ENCODE data around the gene NTM.

NTM gene

DNA sequence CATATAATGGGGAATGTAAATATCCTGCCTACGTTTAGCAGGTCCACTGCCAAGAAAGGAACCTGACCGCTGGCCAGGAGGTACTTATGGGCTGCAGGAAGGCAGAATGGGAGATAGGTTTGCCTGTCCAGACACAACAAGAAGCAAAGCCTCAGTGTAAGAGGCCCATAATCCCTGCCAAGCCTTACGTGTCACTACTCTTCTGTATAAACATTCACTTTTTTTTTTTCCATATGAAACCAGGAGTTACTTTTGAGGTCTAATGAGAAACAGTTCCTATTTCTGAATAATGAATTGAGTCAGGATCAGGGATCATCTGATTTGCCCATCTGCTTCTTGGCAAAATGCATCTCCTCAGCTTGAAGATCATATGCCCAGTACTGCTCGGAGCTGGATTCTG is 230.2 kb downstream of the NTM start:
- no peak overlapping the region for H3K4me3 ChIP-seq (ENCODE audit: low read depth in 1 of 2, low read length in 2 of 2)
- no peaks in the 10 kb centered on the region for H3K4me1 ChIP-seq (ENCODE audit: control insufficient read depth in 1 of 2, insufficient read depth in 2 of 2, low read length in 2 of 2)
- no peaks in the 10 kb centered on the region for H3K36me3 ChIP-seq (ENCODE audit: control insufficient read depth in 1 of 2, insufficient read depth in 2 of 2, low read length in 2 of 2)
- no peak overlapping the region for H3K27ac ChIP-seq (ENCODE audit: low read depth, low read length)
- peaks cover 0 to 5% of the 10 kb centered on the region in 2 donors for H3K27me3 ChIP-seq (ENCODE audit: control insufficient read depth in 1 of 2, insufficient read depth in 2 of 2, low read length in 2 of 2)
- no peaks in the 10 kb centered on the region for H3K9me3 ChIP-seq (ENCODE audit: control insufficient read depth in 1 of 2, low read length in 2 of 2)
- H3K9ac ChIP-seq (ENCODE audit: low read depth in 1 of 2, low read length in 2 of 2), result no peak overlapping the region

DNA sequence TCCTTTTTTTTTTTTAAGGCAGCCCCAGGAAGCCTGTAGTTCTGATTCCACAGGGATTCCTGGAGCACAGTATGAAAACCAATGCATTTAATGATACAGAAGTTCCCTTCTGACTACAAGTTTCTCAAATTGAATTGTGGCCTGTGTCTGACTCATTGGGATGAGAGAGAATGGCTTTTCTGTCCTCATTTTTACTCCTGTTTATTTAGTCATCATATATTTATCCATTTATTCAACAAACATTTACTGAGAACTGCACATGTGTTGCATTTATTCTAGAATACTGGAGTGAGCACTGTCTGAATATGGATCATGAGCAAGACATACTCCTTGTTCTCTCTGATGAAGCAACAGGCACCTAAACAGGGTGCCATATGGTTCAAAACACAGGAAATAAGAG is 231.2 kb downstream of the NTM start:
- no peaks in the 10 kb centered on the region for H3K36me3 ChIP-seq (ENCODE audit: control insufficient read depth in 1 of 2, insufficient read depth in 2 of 2, low read length in 2 of 2)
- no peak overlapping the region for H3K27ac ChIP-seq (ENCODE audit: low read depth, low read length)
- H3K4me3 ChIP-seq (ENCODE audit: low read depth in 1 of 2, low read length in 2 of 2), result no peak overlapping the region
- no peak overlapping the region for H3K9ac ChIP-seq (ENCODE audit: low read depth in 1 of 2, low read length in 2 of 2)
- H3K27me3 ChIP-seq (ENCODE audit: control insufficient read depth in 1 of 2, insufficient read depth in 2 of 2, low read length in 2 of 2), result no peaks in the 10 kb centered on the region
- no peaks in the 10 kb centered on the region for H3K4me1 ChIP-seq (ENCODE audit: control insufficient read depth in 1 of 2, insufficient read depth in 2 of 2, low read length in 2 of 2)
- no peaks in the 10 kb centered on the region for H3K9me3 ChIP-seq (ENCODE audit: control insufficient read depth in 1 of 2, low read length in 2 of 2)

DNA sequence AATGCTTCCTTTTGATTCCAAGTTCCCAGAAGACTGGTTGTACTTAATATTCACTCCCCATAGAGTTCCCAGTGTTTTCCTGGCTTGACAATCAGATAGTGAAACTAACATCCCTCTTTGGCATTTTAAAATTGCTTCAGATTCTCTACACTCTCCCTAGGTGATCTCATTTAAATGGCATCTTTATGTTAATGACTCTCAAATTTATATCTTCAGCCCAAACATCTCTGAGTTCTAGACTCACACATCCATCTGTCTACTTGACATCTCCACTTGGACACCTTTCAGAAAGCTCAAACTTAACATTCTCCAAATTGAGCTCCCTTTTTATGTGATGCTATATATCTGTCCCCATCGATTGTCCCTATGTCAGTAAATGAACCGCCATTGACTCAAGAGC is 232.0 kb downstream of the NTM start:
- H3K9ac ChIP-seq (ENCODE audit: low read depth in 1 of 2, low read length in 2 of 2), result no peak overlapping the region
- H3K4me3 ChIP-seq (ENCODE audit: low read depth in 1 of 2, low read length in 2 of 2), result no peak overlapping the region
- no peak overlapping the region for H3K27ac ChIP-seq (ENCODE audit: low read depth, low read length)
- H3K4me1 ChIP-seq (ENCODE audit: control insufficient read depth in 1 of 2, insufficient read depth in 2 of 2, low read length in 2 of 2), result no peaks in the 10 kb centered on the region
- H3K27me3 ChIP-seq (ENCODE audit: control insufficient read depth in 1 of 2, insufficient read depth in 2 of 2, low read length in 2 of 2), result no peaks in the 10 kb centered on the region
- H3K9me3 ChIP-seq (ENCODE audit: control insufficient read depth in 1 of 2, low read length in 2 of 2), result no peaks in the 10 kb centered on the region
- H3K36me3 ChIP-seq (ENCODE audit: control insufficient read depth in 1 of 2, insufficient read depth in 2 of 2, low read length in 2 of 2), result no peaks in the 10 kb centered on the region

DNA sequence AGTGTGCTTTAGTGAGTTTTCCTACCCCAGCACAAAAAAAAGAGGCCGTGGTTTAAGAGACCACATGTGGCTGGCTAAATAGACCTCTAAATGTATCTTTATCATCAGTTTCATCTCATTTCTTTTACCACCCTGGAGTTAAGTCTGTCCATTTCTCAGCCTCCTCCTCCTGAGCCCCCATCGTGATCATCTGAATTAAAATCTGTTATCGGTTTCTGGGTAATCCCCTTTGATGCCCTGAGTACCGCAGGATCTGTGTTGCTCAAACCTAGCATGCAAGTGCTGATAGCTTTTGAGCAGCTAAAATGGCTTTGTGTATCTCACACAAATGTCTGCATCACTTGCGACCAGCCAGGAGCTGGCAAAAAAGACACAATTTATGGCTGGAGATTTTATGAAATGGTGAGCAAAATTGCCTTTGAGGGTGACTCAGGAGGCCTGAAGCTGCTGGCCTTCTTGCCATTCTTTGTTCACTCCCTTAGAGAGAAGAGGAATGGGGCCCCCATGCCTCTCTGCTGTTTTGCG is 236.5 kb downstream of the NTM start:
- Histone ChIP-seq H3K4me1 (ENCODE audit: control insufficient read depth in 1 of 2, insufficient read depth in 2 of 2, low read length in 2 of 2) (no peaks in the 10 kb centered on the region), H3K36me3 (ENCODE audit: control insufficient read depth in 1 of 2, insufficient read depth in 2 of 2, low read length in 2 of 2) (no peaks in the 10 kb centered on the region), H3K27me3 (ENCODE audit: control insufficient read depth in 1 of 2, insufficient read depth in 2 of 2, low read length in 2 of 2) (no peaks in the 10 kb centered on the region), H3K4me3 (ENCODE audit: low read depth in 1 of 2, low read length in 2 of 2) (no peak overlapping the region), H3K27ac (ENCODE audit: low read depth, low read length) (no peak overlapping the region), H3K9ac (ENCODE audit: low read depth in 1 of 2, low read length in 2 of 2) (no peak overlapping the region), H3K9me3 (ENCODE audit: control insufficient read depth in 1 of 2, low read length in 2 of 2) (peaks cover 0 to 3% of the 10 kb centered on the region in 2 donors)

DNA sequence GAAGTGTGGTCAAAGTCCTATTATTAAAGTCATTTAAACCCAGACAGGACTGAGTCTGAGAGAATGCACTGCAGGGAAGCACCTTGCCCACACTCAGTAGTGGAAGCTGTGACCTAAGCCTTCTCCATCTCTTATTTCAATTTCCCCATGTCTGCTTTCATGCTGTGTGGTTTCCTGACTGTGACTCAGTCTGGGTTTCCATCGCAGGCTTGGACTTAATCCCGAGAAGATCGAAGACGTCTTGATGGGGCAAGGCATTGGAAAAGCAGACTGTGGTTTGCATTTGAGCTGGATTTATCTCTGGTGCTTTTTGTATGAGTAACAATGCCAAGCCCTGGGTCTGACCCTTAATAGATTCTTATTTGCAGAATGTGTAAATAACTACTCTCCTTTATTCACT is 238.9 kb downstream of the NTM start:
- H3K27ac ChIP-seq (ENCODE audit: low read depth, low read length), result no peak overlapping the region
- H3K27me3 ChIP-seq (ENCODE audit: control insufficient read depth in 1 of 2, insufficient read depth in 2 of 2, low read length in 2 of 2), result peaks cover 0 to 5% of the 10 kb centered on the region in 2 donors
- H3K9me3 ChIP-seq (ENCODE audit: control insufficient read depth in 1 of 2, low read length in 2 of 2), result peaks cover 0 to 3% of the 10 kb centered on the region in 2 donors
- H3K4me1 ChIP-seq (ENCODE audit: control insufficient read depth in 1 of 2, insufficient read depth in 2 of 2, low read length in 2 of 2), result no peaks in the 10 kb centered on the region
- H3K36me3 ChIP-seq (ENCODE audit: control insufficient read depth in 1 of 2, insufficient read depth in 2 of 2, low read length in 2 of 2), result no peaks in the 10 kb centered on the region
- H3K9ac ChIP-seq (ENCODE audit: low read depth in 1 of 2, low read length in 2 of 2), result no peak overlapping the region
- no peak overlapping the region for H3K4me3 ChIP-seq (ENCODE audit: low read depth in 1 of 2, low read length in 2 of 2)

DNA sequence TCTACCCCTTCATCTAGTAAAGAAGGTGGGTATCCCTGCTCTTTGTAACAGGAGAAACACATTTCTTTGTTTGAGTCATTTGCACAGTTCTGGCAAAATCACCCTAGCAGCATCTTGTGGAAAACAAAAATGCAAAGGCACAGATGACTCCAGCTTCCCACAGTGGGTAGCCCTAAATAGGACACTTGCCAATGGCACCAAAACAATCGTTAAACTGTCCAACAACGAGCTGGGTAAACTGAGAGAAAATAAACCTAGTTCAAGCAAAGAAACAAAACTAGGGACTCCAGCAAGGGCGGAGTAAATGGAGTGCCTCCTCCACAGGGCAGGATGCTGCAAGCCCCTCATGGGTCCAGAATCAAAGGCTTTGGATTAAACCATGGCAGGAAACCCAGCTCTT is 239.5 kb downstream of the NTM start:
- Histone ChIP-seq H3K4me1 (ENCODE audit: control insufficient read depth in 1 of 2, insufficient read depth in 2 of 2, low read length in 2 of 2) (no peaks in the 10 kb centered on the region), H3K36me3 (ENCODE audit: control insufficient read depth in 1 of 2, insufficient read depth in 2 of 2, low read length in 2 of 2) (no peaks in the 10 kb centered on the region), H3K9me3 (ENCODE audit: control insufficient read depth in 1 of 2, low read length in 2 of 2) (peaks cover 0 to 3% of the 10 kb centered on the region in 2 donors), H3K4me3 (ENCODE audit: low read depth in 1 of 2, low read length in 2 of 2) (no peak overlapping the region), H3K27me3 (ENCODE audit: control insufficient read depth in 1 of 2, insufficient read depth in 2 of 2, low read length in 2 of 2) (peaks cover 0 to 5% of the 10 kb centered on the region in 2 donors), H3K27ac (ENCODE audit: low read depth, low read length) (no peak overlapping the region), H3K9ac (ENCODE audit: low read depth in 1 of 2, low read length in 2 of 2) (no peak overlapping the region)

DNA sequence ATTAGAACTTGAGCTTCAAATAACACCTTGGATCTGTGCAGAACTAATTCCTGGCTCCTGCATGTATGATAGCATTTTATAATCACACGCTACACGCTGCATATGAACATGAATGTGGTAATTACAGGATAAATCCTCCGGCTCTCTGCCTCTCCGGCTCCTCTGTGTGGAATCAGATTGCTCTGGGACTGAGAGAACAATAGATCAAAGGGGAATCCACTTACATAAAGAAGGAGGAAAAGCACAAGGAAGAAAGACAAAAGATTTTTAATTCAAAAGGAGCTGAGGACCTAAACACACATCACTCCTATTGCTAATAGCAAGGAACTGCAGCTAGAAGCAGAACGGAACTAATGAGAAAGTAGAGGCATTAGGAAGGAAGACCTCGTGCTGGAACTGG is 240.9 kb downstream of the NTM start:
- Histone ChIP-seq H3K4me1 (ENCODE audit: control insufficient read depth in 1 of 2, insufficient read depth in 2 of 2, low read length in 2 of 2) (no peaks in the 10 kb centered on the region), H3K4me3 (ENCODE audit: low read depth in 1 of 2, low read length in 2 of 2) (no peak overlapping the region), H3K9me3 (ENCODE audit: control insufficient read depth in 1 of 2, low read length in 2 of 2) (peaks cover 0 to 3% of the 10 kb centered on the region in 2 donors), H3K9ac (ENCODE audit: low read depth in 1 of 2, low read length in 2 of 2) (no peak overlapping the region), H3K27ac (ENCODE audit: low read depth, low read length) (no peak overlapping the region), H3K27me3 (ENCODE audit: control insufficient read depth in 1 of 2, insufficient read depth in 2 of 2, low read length in 2 of 2) (peaks cover 0 to 5% of the 10 kb centered on the region in 2 donors), H3K36me3 (ENCODE audit: control insufficient read depth in 1 of 2, insufficient read depth in 2 of 2, low read length in 2 of 2) (no peaks in the 10 kb centered on the region)

DNA sequence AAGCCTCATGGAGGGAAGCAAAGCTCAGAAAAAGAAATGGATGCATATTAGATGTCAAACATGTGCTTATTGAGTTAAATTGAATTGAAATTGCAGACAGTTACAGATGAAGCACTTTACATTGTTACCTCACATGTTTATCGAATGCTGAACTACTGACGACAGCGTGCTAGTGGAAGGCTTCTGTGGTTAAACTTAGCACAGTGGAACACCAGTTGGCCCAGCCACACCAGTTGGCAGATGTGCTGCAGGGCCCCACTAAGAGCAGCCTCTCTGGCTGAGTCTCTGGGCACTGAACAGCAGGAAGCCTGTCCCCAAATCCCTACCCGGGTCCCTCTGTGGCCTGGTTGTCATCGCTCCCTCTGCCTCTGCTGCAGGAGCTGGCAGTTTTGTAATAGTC is 242.1 kb downstream of the NTM start:
- H3K27ac ChIP-seq (ENCODE audit: low read depth, low read length), result no peak overlapping the region
- H3K4me1 ChIP-seq (ENCODE audit: control insufficient read depth in 1 of 2, insufficient read depth in 2 of 2, low read length in 2 of 2), result no peaks in the 10 kb centered on the region
- H3K27me3 ChIP-seq (ENCODE audit: control insufficient read depth in 1 of 2, insufficient read depth in 2 of 2, low read length in 2 of 2), result peaks cover 0 to 5% of the 10 kb centered on the region in 2 donors
- no peaks in the 10 kb centered on the region for H3K36me3 ChIP-seq (ENCODE audit: control insufficient read depth in 1 of 2, insufficient read depth in 2 of 2, low read length in 2 of 2)
- no peak overlapping the region for H3K4me3 ChIP-seq (ENCODE audit: low read depth in 1 of 2, low read length in 2 of 2)
- no peak overlapping the region for H3K9ac ChIP-seq (ENCODE audit: low read depth in 1 of 2, low read length in 2 of 2)
- H3K9me3 ChIP-seq (ENCODE audit: control insufficient read depth in 1 of 2, low read length in 2 of 2), result peaks cover 0 to 3% of the 10 kb centered on the region in 2 donors

DNA sequence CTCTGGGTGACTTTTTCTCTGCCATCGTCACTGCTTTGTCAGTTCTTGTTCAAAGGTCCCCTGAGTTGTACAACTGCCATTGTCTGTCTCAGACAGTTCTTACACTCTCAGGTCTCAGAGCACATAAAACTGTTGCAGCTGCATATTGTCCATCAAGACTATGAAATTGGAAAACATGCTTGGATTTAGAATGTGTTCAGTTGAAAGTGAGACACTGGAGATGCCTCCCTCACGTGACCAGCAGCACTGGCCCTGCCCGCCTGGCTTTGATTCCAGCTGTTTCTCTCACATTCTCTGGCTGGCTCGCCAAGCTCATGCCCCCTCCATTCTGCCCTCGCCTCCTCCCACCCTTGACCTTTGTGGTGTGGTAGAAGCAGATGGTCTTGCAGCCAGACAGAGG is 244.2 kb downstream of the NTM start:
- Histone ChIP-seq H3K36me3 (ENCODE audit: control insufficient read depth in 1 of 2, insufficient read depth in 2 of 2, low read length in 2 of 2) (no peaks in the 10 kb centered on the region), H3K4me1 (ENCODE audit: control insufficient read depth in 1 of 2, insufficient read depth in 2 of 2, low read length in 2 of 2) (no peaks in the 10 kb centered on the region)

DNA sequence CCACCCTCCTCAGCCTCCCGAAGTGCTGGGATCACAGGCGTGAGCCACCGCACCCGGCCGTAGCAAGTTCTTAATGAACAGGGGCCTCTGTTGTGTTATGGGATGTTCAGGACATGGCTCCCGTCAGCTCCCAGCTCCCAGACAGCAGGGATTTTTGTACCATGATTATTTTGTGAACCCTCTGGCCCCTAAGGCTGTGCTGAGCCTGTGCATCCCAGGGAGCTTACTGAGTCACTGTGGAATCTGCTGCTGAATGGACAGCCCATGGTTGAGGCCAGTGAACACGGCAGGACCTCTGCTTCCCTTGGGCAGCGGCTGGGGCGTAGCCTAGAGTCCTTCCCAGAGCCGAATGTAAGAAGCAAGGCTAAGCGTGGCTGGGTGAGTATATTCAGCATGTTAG is 245.2 kb downstream of the NTM start:
- H3K4me1 ChIP-seq (ENCODE audit: control insufficient read depth in 1 of 2, insufficient read depth in 2 of 2, low read length in 2 of 2), result no peaks in the 10 kb centered on the region
- H3K9me3 ChIP-seq (ENCODE audit: control insufficient read depth in 1 of 2, low read length in 2 of 2), result no peaks in the 10 kb centered on the region
- no peak overlapping the region for H3K4me3 ChIP-seq (ENCODE audit: low read depth in 1 of 2, low read length in 2 of 2)
- no peak overlapping the region for H3K9ac ChIP-seq (ENCODE audit: low read depth in 1 of 2, low read length in 2 of 2)
- H3K36me3 ChIP-seq (ENCODE audit: control insufficient read depth in 1 of 2, insufficient read depth in 2 of 2, low read length in 2 of 2), result no peaks in the 10 kb centered on the region
- peaks cover 0 to 5% of the 10 kb centered on the region in 2 donors for H3K27me3 ChIP-seq (ENCODE audit: control insufficient read depth in 1 of 2, insufficient read depth in 2 of 2, low read length in 2 of 2)
- no peak overlapping the region for H3K27ac ChIP-seq (ENCODE audit: low read depth, low read length)

More for the DNA sequence above, 244.2 kb downstream of the NTM start:
- peaks cover 0 to 5% of the 10 kb centered on the region in 2 donors for H3K27me3 ChIP-seq (ENCODE audit: control insufficient read depth in 1 of 2, insufficient read depth in 2 of 2, low read length in 2 of 2)
- H3K9ac ChIP-seq (ENCODE audit: low read depth in 1 of 2, low read length in 2 of 2), result no peak overlapping the region
- no peak overlapping the region for H3K27ac ChIP-seq (ENCODE audit: low read depth, low read length)
- H3K9me3 ChIP-seq (ENCODE audit: control insufficient read depth in 1 of 2, low read length in 2 of 2), result no peaks in the 10 kb centered on the region
- no peak overlapping the region for H3K4me3 ChIP-seq (ENCODE audit: low read depth in 1 of 2, low read length in 2 of 2)
